ENCODE measurements around the gene CS. TPM values are rescaled to one million over a fixed set of nuclear protein-coding genes. Genes with fewer than 3 reads are reported as not detected.

The CS gene
- total and polyA plus RNA-seq, 2 donors from 2014 or later = 105 to 166 TPM

- intact Hi-C loops (cut with DNase I) = no loop called here
- FAIRE-seq (no peak), DNase-seq (no peak)
- Histone ChIP-seq H3K9me3 (ENCODE audit: control insufficient read depth in 2 of 3, insufficient read depth in 1 of 3, low read length in 3 of 3) (no peaks in the 10 kb centered on the region), H3K36me3 (ENCODE audit: control insufficient read depth in 2 of 3, insufficient read depth in 3 of 3, low read length in 3 of 3) (peaks cover 5 to 10% (median 9%) of the 10 kb centered on the region in 3 donors), H3K9ac (ENCODE audit: low read length in 3 of 3) (no peak overlapping the region), H3K4me1 (ENCODE audit: control insufficient read depth in 2 of 3, insufficient read depth in 2 of 3, low read depth in 1 of 3, low read length in 3 of 3) (peaks cover 2 to 8% (median 7%) of the 10 kb centered on the region in 3 donors), H3K27me3 (ENCODE audit: control insufficient read depth, insufficient read depth, low read length) (no peaks in the 10 kb centered on the region), H3K27ac (ENCODE audit: low read depth in 2 of 2, low read length in 2 of 2) (no peak overlapping the region), H3K4me3 (ENCODE audit: low read length in 3 of 3) (no peak overlapping the region)
- TF ChIP-seq CTCF (IDR thresholded peaks at IDR 0.05; ENCODE audit: borderline replicate concordance, extremely low read depth, insufficient read depth) = no peak
Measured at GRCh38 chr12:56311003-56311402, 10.9 kb upstream of the CS start.

DNA sequence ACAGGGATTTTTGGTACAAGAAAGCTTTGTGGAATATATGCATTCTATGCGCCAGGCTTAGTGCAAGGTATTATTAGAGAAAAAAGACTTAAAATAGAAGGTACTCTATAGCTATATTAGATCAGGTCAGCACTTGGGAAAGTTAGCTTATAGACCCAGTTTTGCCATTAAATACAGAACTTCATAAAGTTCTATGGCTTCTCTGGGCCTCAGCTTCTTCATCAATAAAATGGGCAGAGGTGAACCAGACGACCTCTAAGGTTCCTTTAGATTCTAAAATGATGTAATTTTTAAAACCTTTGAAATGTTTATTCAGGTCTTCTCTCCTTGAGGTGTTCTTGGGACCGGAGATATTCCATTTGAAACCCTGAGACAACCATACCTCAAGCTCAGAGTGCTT lies 8.6 kb upstream of the CS start:
- no peak overlapping the region for H3K27ac ChIP-seq (ENCODE audit: low read depth in 2 of 2, low read length in 2 of 2)
- intact Hi-C loops (cut with DNase I) = no loop called here
- H3K4me1 ChIP-seq (ENCODE audit: control insufficient read depth in 2 of 3, insufficient read depth in 2 of 3, low read depth in 1 of 3, low read length in 3 of 3) = no peaks in the 10 kb centered on the region
- no peak overlapping the region for H3K9ac ChIP-seq (ENCODE audit: low read length in 3 of 3)
- H3K27me3 ChIP-seq (ENCODE audit: control insufficient read depth, insufficient read depth, low read length) = no peaks in the 10 kb centered on the region
- FAIRE-seq (no peak), DNase-seq (no peak)
- no peak overlapping the region for H3K4me3 ChIP-seq (ENCODE audit: low read length in 3 of 3)
- no peaks in the 10 kb centered on the region for H3K9me3 ChIP-seq (ENCODE audit: control insufficient read depth in 2 of 3, insufficient read depth in 1 of 3, low read length in 3 of 3)
- peaks cover 5 to 18% (median 10%) of the 10 kb centered on the region in 3 donors for H3K36me3 ChIP-seq (ENCODE audit: control insufficient read depth in 2 of 3, insufficient read depth in 3 of 3, low read length in 3 of 3)
- TF ChIP-seq CTCF (IDR thresholded peaks at IDR 0.05; ENCODE audit: borderline replicate concordance, extremely low read depth, insufficient read depth) = no peak

- H3K36me3 ChIP-seq (ENCODE audit: control insufficient read depth in 2 of 3, insufficient read depth in 3 of 3, low read length in 3 of 3) = peaks cover 5 to 18% (median 10%) of the 10 kb centered on the region in 3 donors
Measured at GRCh38 chr12:56307221-56307965, 7.3 kb upstream of the CS start.

More at GRCh38 chr12:56307221-56307965, 7.3 kb upstream of the CS start:
- FAIRE-seq (no peak), DNase-seq (no peak)
- H3K9ac ChIP-seq (ENCODE audit: low read length in 3 of 3) = no peak overlapping the region
- H3K27me3 ChIP-seq (ENCODE audit: control insufficient read depth, insufficient read depth, low read length) = no peaks in the 10 kb centered on the region
- TF ChIP-seq CTCF (IDR thresholded peaks at IDR 0.05; ENCODE audit: borderline replicate concordance, extremely low read depth, insufficient read depth) = no peak
- intact Hi-C loops (cut with DNase I) = no loop called here
- no peaks in the 10 kb centered on the region for H3K4me1 ChIP-seq (ENCODE audit: control insufficient read depth in 2 of 3, insufficient read depth in 2 of 3, low read depth in 1 of 3, low read length in 3 of 3)
- no peak overlapping the region for H3K4me3 ChIP-seq (ENCODE audit: low read length in 3 of 3)
- no peaks in the 10 kb centered on the region for H3K9me3 ChIP-seq (ENCODE audit: control insufficient read depth in 2 of 3, insufficient read depth in 1 of 3, low read length in 3 of 3)
- no peak overlapping the region for H3K27ac ChIP-seq (ENCODE audit: low read depth in 2 of 2, low read length in 2 of 2)
